ENCODE measurements around the gene MOBP. TPM values are rescaled to one million over a fixed set of nuclear protein-coding genes. Genes with fewer than 3 reads are reported as not detected.

The MOBP gene
- total RNA-seq, 1 donor from 2014 or later, result not detected

DNA sequence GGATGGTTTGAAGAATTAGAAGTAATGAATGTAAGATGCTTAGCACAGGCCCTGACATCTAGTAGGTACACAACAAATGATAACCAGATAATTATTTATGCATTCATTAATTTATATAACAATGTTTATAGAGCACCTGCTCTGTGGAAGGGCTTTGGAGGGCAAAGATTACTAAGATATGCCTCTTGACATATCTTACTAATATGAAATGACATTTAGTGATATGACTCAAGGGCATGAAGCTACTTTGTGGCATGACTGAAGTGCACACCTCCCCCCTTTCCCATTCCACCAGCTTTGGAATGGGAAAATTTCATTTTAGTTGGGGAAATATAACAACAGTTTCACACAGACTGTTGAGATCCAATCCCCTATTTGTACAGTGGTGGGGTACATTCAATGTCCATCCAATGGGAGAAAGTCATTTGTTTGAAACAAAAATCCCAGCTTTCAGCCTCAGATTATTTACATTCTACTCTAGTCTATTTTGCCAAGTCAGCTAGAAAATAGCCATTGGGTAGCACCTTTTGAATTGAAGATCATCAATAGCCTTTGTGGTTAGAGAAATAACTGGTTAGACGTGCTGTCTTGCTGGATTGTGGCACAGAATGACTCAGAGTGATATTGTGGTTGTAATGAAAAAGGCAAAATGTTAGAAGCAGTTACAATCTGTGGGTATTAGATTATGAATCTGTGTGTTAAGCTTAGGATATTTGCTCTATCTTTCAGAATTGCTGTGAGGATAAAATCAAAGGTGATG lies 72.9 kb downstream of the MOBP start:
- intact Hi-C loops (cut with DNase I), result no loop called here
- Histone ChIP-seq H3K4me1 (no peaks in the 10 kb centered on the region), H3K27ac (no peak overlapping the region), H3K4me3 (no peak overlapping the region), H3K9me3 (no peaks in the 10 kb centered on the region), H3K27me3 (no peaks in the 10 kb centered on the region), H3K36me3 (no peaks in the 10 kb centered on the region)
- no peak for TF ChIP-seq CTCF (IDR thresholded peaks at IDR 0.05)
- DNase-seq (ENCODE audit: low spot score in 2 of 2), result no peak

DNA sequence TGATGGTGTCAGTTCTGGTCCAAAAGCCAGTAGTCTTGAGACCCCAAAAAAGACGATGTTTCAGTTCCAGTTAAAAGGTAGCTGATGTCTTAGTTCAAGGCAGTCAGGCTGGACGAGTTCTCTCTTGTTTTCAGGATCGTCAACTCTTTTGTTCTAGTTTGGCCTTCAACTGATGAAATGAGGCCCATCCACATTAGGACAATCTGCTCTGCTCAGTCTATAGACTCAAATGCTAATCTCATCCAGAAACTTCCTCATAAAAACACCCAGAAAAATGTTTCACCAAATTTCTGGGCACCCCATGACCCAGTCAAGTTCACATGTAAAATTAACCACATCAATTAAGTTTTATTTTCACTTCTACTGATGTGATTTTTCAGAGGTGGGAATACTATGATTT lies 74.0 kb downstream of the MOBP start:
- H3K4me1 ChIP-seq, result no peaks in the 10 kb centered on the region
- TF ChIP-seq CTCF (IDR thresholded peaks at IDR 0.05), result no peak
- no peaks in the 10 kb centered on the region for H3K9me3 ChIP-seq
- H3K36me3 ChIP-seq, result no peaks in the 10 kb centered on the region
- no peak overlapping the region for H3K27ac ChIP-seq
- no peak overlapping the region for H3K4me3 ChIP-seq
- DNase-seq (ENCODE audit: low spot score in 2 of 2), result no peak
- H3K27me3 ChIP-seq, result no peaks in the 10 kb centered on the region
- intact Hi-C loops (cut with DNase I), result no loop called here

- Histone ChIP-seq H3K36me3 (no peaks in the 10 kb centered on the region), H3K9me3 (no peaks in the 10 kb centered on the region), H3K4me1 (no peaks in the 10 kb centered on the region), H3K27ac (no peak overlapping the region), H3K27me3 (no peaks in the 10 kb centered on the region), H3K4me3 (no peak overlapping the region)
- peak in 1 of 3 experiments; percentile 32 for TF ChIP-seq CTCF (IDR thresholded peaks at IDR 0.05)
- intact Hi-C loops (cut with DNase I), result no loop called here
- no peak for DNase-seq (ENCODE audit: low spot score in 2 of 2)
Measured at GRCh38 chr3:39541917-39542329, 74.4 kb downstream of the MOBP start.

GRCh38 chr3:39542588-39542988 lies 75.1 kb downstream of the MOBP start:
- H3K27me3 ChIP-seq, result no peaks in the 10 kb centered on the region
- DNase-seq (ENCODE audit: low spot score in 2 of 2), result no peak
- no peaks in the 10 kb centered on the region for H3K9me3 ChIP-seq
- TF ChIP-seq CTCF (IDR thresholded peaks at IDR 0.05), result no peak
- no peak overlapping the region for H3K4me3 ChIP-seq
- H3K36me3 ChIP-seq, result no peaks in the 10 kb centered on the region
- intact Hi-C loops (cut with DNase I), result no loop called here
- no peaks in the 10 kb centered on the region for H3K4me1 ChIP-seq
- no peak overlapping the region for H3K27ac ChIP-seq

DNA sequence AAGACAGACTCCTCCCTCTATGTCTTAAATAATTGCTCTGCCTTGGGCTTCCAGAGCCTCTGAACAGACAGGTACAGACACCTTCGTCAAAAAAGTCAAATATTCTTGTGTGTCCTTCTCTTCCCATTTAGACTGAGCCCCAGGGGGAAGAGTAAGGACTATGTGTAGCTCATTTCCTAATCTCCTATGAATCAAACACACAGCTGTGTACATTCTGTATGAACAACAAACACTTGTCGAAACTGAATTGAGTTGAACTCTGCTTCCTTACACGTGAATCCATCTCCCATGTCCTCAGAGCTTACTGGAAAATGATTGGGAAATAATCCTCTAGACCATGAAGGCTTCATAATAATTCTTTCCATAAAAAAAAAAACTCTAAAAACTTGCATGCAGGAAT lies 80.8 kb downstream of the MOBP start:
- DNase-seq (ENCODE audit: low spot score in 2 of 2), result no peak
- Histone ChIP-seq H3K27me3 (no peaks in the 10 kb centered on the region), H3K4me1 (no peaks in the 10 kb centered on the region), H3K36me3 (no peaks in the 10 kb centered on the region), H3K27ac (no peak overlapping the region), H3K9me3 (peaks cover 0 to 4% of the 10 kb centered on the region in 2 donors), H3K4me3 (no peak overlapping the region)
- TF ChIP-seq CTCF (IDR thresholded peaks at IDR 0.05), result no peak
- intact Hi-C loops (cut with DNase I), result no loop called here

Measured in ascending aorta (tissue), 2 donors.